B cell (primary cell): ENCODE data around the gene STAC. TPM values are rescaled to one million over a fixed set of nuclear protein-coding genes. Genes with fewer than 3 reads are reported as not detected.

Experiments
- ATAC-seq: fragments of 200-7000 bp; cut with Tn5 transposase; one replicate; pipeline ENCODE4 v1.10.0; 2021; ENCODE audit warnings: low read depth, mild to moderate bottlenecking, moderate number of reproducible peaks, moderate library complexity
- CTCF ChIA-PET: fragments of 350-600 bp; sonication (Branson Sonifier 250); formaldehyde crosslinking; loops from one replicate; lab custom pipeline; 2021; ENCODE audit warnings: antibody characterized with exemption, inconsistent platforms; lab: Charles Lee
- POLR2A ChIA-PET: fragments of 350-600 bp; sonication (Branson Sonifier 250); formaldehyde crosslinking; loops from one replicate; lab custom pipeline; 2021; ENCODE audit warnings: antibody characterized with exemption; lab: Charles Lee
- DNase-seq: peaks from one replicate; pipeline ENCODE4 v3.0.0; 2013
- H2AFZ ChIP-seq: 2 replicates; pipeline ENCODE4 v1.6.1; 2012; ENCODE audit warnings: mild to moderate bottlenecking, low read depth, low read length; ENCODE audit not compliant: insufficient read depth, poor library complexity, severe bottlenecking
- H3K27ac ChIP-seq, 2 donors: 1 replicate in 1 of 2; 2 replicates in 1 of 2; pipeline ENCODE4 v1.5.1; 2012 to 2013; ENCODE audit warnings: low read length in 2 of 2, mild to moderate bottlenecking in 2 of 2, moderate library complexity in 1 of 2
- H3K27me3 ChIP-seq, 4 experiments: fragments of 200-600 bp in 1 of 4; sonication (generic) in 1 of 4; replicated peaks in 1 of 4; 1 replicate in 2 of 4; 2 replicates in 2 of 4; pipeline versions ENCODE4 v1.6.1 to v1.7.0; 2013 to 2016; ENCODE audit warnings: low read length in 3 of 4, mild to moderate bottlenecking in 2 of 4, mixed read lengths in 1 of 4, moderate library complexity in 1 of 4; ENCODE audit not compliant: insufficient read depth in 4 of 4, control insufficient read depth in 3 of 4; ENCODE audit errors: control extremely low read depth in 1 of 4
- H3K36me3 ChIP-seq, 2 experiments: replicated peaks in 1 of 2; 1 replicate in 1 of 2; 2 replicates in 1 of 2; pipeline versions ENCODE4 v1.6.1 to v1.7.1; 2013; ENCODE audit warnings: low read length in 1 of 2; ENCODE audit not compliant: insufficient read depth in 2 of 2, control insufficient read depth in 1 of 2; ENCODE audit errors: control extremely low read depth in 1 of 2, extremely low read depth in 1 of 2
- H3K4me1 ChIP-seq, 2 donors: fragments of 200-600 bp in 1 of 2; sonication (generic) in 1 of 2; 1 replicate in 1 of 2; 2 replicates in 1 of 2; pipeline versions ENCODE4 v1.5.1 to v1.6.1; 2013 to 2017; ENCODE audit warnings: low read length in 2 of 2; ENCODE audit not compliant: control insufficient read depth in 2 of 2, insufficient read depth in 2 of 2
- H3K4me2 ChIP-seq: replicated peaks from 2 replicates; pipeline ENCODE3; 2012; ENCODE audit warnings: mild to moderate bottlenecking, low read depth, low read length; ENCODE audit not compliant: poor library complexity, severe bottlenecking
- H3K4me3 ChIP-seq, 5 experiments: fragments of 200-600 bp in 1 of 5; sonication (generic) in 1 of 5; 1 replicate in 3 of 5; 2 replicates in 2 of 5; pipeline versions ENCODE4 v1.5.1 to v1.7.0; 2011 to 2016; ENCODE audit warnings: low read length in 4 of 5, mild to moderate bottlenecking in 4 of 5, low read depth in 2 of 5, control low read depth in 1 of 5, moderate library complexity in 1 of 5; ENCODE audit not compliant: insufficient read depth in 1 of 5; ENCODE audit errors: control extremely low read depth in 1 of 5, extremely low read depth in 1 of 5
- H3K79me2 ChIP-seq: fragments of 200-600 bp; sonication (generic); one replicate; pipeline ENCODE4 v1.6.0; 2016; ENCODE audit warnings: low read length; ENCODE audit not compliant: control insufficient read depth, insufficient read depth
- H3K9ac ChIP-seq: fragments of 200-600 bp; sonication (generic); 2 replicates; pipeline ENCODE4 v1.6.1; 2017; ENCODE audit warnings: mild to moderate bottlenecking, low read length, moderate library complexity
- H3K9me3 ChIP-seq, 3 donors: one replicate each; pipeline versions ENCODE4 v1.6.1 to v1.7.1; 2013; ENCODE audit warnings: low read length in 2 of 3; ENCODE audit not compliant: control insufficient read depth in 2 of 3, insufficient read depth in 1 of 3; ENCODE audit errors: control extremely low read depth in 1 of 3
- H4K20me1 ChIP-seq: 2 replicates; pipeline ENCODE4 v1.6.0; 2012; ENCODE audit warnings: mild to moderate bottlenecking, low read length; ENCODE audit not compliant: insufficient read depth, control insufficient read depth, poor library complexity, severe bottlenecking
- H3K27ac Mint-ChIP-seq: one replicate; pipeline ENCODE4 v1.8.0; 2021; ENCODE audit warnings: mixed read lengths
- H3K27me3 Mint-ChIP-seq: one replicate; pipeline ENCODE4 v1.8.0; 2021; ENCODE audit warnings: mixed read lengths
- H3K4me1 Mint-ChIP-seq: one replicate; pipeline ENCODE4 v1.8.0; 2021; ENCODE audit warnings: mixed read lengths
- H3K4me3 Mint-ChIP-seq: one replicate; pipeline ENCODE4 v1.8.0; 2021; ENCODE audit warnings: mixed read lengths
- H3K9me3 Mint-ChIP-seq: one replicate; pipeline ENCODE4 v1.8.0; 2022; ENCODE audit warnings: mixed read lengths; ENCODE audit not compliant: insufficient read depth
- CTCF ChIP-seq: fragments of 200-600 bp; IDR thresholded peaks from one replicate; pipeline ENCODE4 v1.8.0; 2022; ENCODE audit warnings: antibody characterized with exemption, mild to moderate bottlenecking
- EZH2 ChIP-seq: IDR thresholded peaks from 2 replicates; pipeline ENCODE4 v1.6.1; 2012; ENCODE audit warnings: borderline replicate concordance, low read depth, mild to moderate bottlenecking, moderate library complexity, low read length; ENCODE audit not compliant: insufficient read depth, poor library complexity, severe bottlenecking
- WGBS: methylation state at CpG from one replicate; pipeline ENCODE4 v1.1.5; 2013; ENCODE audit warnings: missing lambda C conversion rate; ENCODE audit not compliant: insufficient coverage; 5-methylcytosine and 5-hydroxymethylcytosine counted together
- intact Hi-C: fragments of 100-400 bp; cut with micrococcal nuclease; formaldehyde crosslinking; loops from one replicate; pipeline ENCODE4 v1.10.0; 2022
- polyA plus RNA-seq: library from polyadenylated mRNA; depleted of rRNA; stranded (reverse); fragments of >200 nt; gene quantifications from 2 replicates; pipeline ENCODE4 v1.2.3, GENCODE V29; 2012
- total RNA-seq, 2 donors: library from RNA; stranded (reverse); fragments of 120-200 nt in 1 of 2; gene quantifications; 1 replicate in 1 of 2; 2 replicates in 1 of 2; pipeline versions ENCODE4 v1.2.3 to v1.2.4, GENCODE V29; 2013 to 2022

The STAC gene
- total and polyA plus RNA-seq, 2 donors (not counting 1 experiment from before 2014, with no cell fraction given): not detected

GRCh38 chr3:36477655-36478054 lies 97.4 kb downstream of the STAC start:
- no peak overlapping the region for H3K4me2 ChIP-seq
- H2AFZ ChIP-seq: no peak overlapping the region
- CTCF ChIA-PET: no interaction called here
- no peak for DNase-seq
- H3K27me3 Mint-ChIP-seq: no peaks in the 10 kb centered on the region
- H3K79me2 ChIP-seq: no peaks in the 10 kb centered on the region
- POLR2A ChIA-PET: no interaction called here
- H3K9me3 ChIP-seq: peaks cover 0 to 2% (median 1%) of the 10 kb centered on the region in 3 donors
- no peaks in the 10 kb centered on the region for H4K20me1 ChIP-seq
- H3K36me3 ChIP-seq: no peaks in the 10 kb centered on the region
- no peak overlapping the region for H3K27ac ChIP-seq
- intact Hi-C loops: no loop called here
- no peak overlapping the region for H3K4me3 Mint-ChIP-seq
- no peak overlapping the region for H3K4me3 ChIP-seq
- no peak for ATAC-seq
- H3K27ac Mint-ChIP-seq: no peak overlapping the region
- no peak for TF ChIP-seq EZH2
- TF ChIP-seq CTCF: no peak
- no peaks in the 10 kb centered on the region for H3K27me3 ChIP-seq
- no peaks in the 10 kb centered on the region for H3K4me1 Mint-ChIP-seq
- H3K4me1 ChIP-seq: no peaks in the 10 kb centered on the region
- WGBS: 100% methylated on average over 3 of the region's 7 CpGs
- no peaks in the 10 kb centered on the region for H3K9me3 Mint-ChIP-seq
- H3K9ac ChIP-seq: no peak overlapping the region

GRCh38 chr3:36480911-36481648 lies 100.8 kb downstream of the STAC start:
- POLR2A ChIA-PET: no interaction called here
- intact Hi-C loops: no loop called here
- Histone ChIP-seq H3K9ac (no peak overlapping the region), H3K4me2 (no peak overlapping the region), H3K9me3 (peaks cover 1 to 4% (median 2%) of the 10 kb centered on the region in 3 donors), H4K20me1 (no peaks in the 10 kb centered on the region), H2AFZ (no peak overlapping the region), H3K4me1 (no peaks in the 10 kb centered on the region), H3K27ac (no peak overlapping the region), H3K79me2 (no peaks in the 10 kb centered on the region), H3K4me3 (no peak overlapping the region), H3K36me3 (no peaks in the 10 kb centered on the region), H3K27me3 (no peaks in the 10 kb centered on the region)
- ATAC-seq (no peak), DNase-seq (no peak)
- H3K27me3 Mint-ChIP-seq: no peaks in the 10 kb centered on the region
- H3K4me3 Mint-ChIP-seq: no peak overlapping the region
- H3K27ac Mint-ChIP-seq: no peak overlapping the region
- H3K4me1 Mint-ChIP-seq: no peaks in the 10 kb centered on the region
- H3K9me3 Mint-ChIP-seq: no peaks in the 10 kb centered on the region
- TF ChIP-seq CTCF (no peak), EZH2 (no peak)
- CTCF ChIA-PET: no interaction called here
- no CpG with 5 or more reads among the region's 2 CpGs for WGBS
